Tibial nerve (tissue), 3 donors: ENCODE measurements around the gene AP2A1.

Source experiments
- CTCF ChIP-seq, 5 experiments: fragments of 200-600 bp in 3 of 5; fragments of 450-650 bp in 2 of 5; sonication (generic) in 3 of 5; IDR thresholded peaks; one replicate each; pipeline ENCODE4 v1.5.1; 2016 to 2019; ENCODE audit warnings: antibody characterized with exemption in 5 of 5, mild to moderate bottlenecking in 3 of 5, moderate library complexity in 2 of 5
- POLR2A ChIP-seq, 2 donors: fragments of 450-650 bp; IDR thresholded peaks; one replicate each; pipeline ENCODE4 v1.6.1; 2017; ENCODE audit warnings: antibody characterized with exemption in 2 of 2, mild to moderate bottlenecking in 2 of 2, moderate library complexity in 2 of 2

- TF ChIP-seq CTCF (IDR thresholded peaks at IDR 0.05) (no peak), POLR2A (IDR thresholded peaks at IDR 0.05) (no peak)
These were observed 26.2 kb downstream of the AP2A1 start for GRCh38 chr19:49792829-49793560.
